OCI-M2 (cell line): ENCODE measurements around the gene RNU1-2.
"Not testable (repeated sequence)": the region's sequence is repeated elsewhere in the genome, so short reads cannot be mapped to it uniquely, and the experiment has no call there.

Experiments used
- DNase-seq: peaks from one replicate; lab custom pipeline; 2025; ENCODE audit not compliant: unreplicated experiment; lab: John Stamatoyannopoulos, UW

The RNU1-2 gene

DNA sequence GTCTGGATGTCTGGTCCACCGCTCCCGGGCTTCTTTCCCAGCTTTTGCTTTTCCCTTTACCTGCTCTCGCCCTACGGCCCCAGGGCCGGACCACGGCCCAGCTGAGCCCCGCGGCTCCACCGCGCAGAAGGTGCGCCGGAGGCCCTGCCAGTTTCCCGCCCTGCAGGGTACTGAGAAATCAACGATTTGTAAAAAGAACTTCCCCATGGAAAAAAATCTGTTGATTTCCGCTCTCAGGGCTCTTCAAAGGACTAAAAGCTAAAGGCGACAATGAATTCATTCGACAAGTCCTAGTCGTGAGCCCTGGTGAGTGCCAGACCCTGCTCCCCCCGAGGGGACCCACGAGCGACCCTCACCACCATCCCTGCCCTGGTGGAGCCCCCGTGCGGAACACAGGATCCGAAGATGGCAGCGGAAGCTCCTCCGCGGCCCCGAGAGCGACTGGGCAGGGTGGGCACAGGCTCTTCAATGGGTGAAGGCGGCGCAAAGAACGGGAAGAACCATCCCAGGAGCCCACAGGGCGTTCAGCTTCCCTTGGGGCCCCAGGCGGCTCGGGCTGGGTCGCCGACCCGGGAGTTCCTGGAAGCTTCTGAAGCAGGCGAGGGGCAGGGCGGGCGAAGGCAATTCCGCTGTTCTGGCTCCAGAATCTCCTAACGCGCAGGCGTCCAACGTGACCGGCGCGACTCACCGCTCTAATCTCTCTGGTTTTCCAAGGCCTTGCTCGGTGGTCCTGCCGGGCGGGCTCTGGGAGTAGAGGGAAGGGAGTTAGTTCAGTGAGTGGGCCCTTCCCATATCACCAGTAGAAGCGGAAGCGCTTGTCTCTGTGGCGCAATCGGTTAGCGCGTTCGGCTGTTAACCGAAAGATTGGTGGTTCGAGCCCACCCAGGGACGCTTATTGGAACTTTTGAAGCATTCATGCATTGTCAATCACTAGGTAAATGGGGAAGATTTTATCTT is 6.6 kb upstream of the RNU1-2 start:
- no peak for DNase-seq

DNA sequence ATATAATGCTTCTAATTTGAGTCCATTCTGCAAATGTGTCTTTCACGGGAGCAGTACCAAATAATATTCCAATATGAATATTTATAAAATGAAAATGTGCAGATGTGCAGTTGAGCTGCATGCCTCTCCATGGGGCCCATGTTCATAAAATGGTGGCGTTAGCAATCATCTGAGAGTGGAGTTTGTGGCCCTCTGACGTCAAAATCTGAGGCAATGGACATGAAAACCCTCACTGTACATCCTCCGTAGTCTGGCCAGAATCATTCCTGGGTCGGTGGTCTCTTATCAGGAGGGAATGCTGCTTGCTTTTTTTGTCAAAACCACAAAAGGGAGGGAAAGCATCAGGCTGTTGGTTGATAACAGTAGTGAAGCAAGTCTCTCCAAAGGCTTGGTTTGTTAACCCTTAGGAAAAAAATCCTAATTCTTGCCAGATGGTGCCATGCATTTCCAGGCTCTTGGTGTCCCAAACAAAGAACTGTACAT is 5.2 kb upstream of the RNU1-2 start:
- DNase-seq = peak; percentile 24

DNA sequence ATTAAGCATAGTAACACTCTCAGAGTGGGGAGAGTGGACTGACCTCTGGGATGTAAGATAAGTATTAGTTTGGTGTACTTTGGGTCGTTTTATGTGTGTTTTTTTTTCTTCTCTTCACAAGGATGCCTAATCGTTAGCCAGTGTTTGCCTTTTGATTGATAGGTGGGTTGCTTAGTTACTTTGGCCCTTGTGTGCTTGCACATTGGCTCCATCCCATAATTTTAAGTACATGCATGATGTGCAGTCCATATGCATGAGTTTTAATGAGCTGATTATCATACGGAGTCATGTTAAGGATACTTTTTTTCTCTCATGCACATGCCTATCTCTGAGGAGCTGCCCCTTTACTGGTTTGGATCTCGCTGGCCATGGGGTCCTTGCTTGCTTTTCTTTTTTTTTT is 4.7 kb upstream of the RNU1-2 start:
- not testable (repeated sequence) for DNase-seq

DNA sequence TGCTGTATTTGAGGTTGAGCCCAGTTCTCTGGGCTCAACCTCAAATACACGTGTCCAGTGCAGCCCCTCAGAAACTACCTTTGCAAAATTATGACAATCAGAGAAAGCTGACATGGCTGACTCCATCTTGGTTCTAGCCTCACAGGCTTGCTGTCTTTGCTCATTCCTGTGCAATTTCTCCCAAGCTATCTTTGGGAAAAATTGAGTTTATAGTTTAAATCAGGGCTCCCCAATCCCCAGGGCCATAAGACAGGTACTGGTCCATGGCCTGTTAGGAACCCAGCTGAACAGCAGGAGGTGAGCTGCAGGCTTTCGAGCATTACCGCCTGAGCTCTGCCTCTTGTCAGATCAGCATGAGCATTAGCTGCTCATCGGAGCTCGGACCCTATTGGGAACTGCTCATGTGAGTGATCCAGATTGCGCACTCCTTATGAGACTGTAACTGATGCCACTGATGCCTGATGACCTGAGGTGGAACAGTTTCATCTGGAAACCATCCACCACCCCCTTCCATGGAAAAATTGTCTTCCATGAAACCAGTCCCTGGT is 2.7 kb upstream of the RNU1-2 start:
- not testable (repeated sequence) for DNase-seq

DNA sequence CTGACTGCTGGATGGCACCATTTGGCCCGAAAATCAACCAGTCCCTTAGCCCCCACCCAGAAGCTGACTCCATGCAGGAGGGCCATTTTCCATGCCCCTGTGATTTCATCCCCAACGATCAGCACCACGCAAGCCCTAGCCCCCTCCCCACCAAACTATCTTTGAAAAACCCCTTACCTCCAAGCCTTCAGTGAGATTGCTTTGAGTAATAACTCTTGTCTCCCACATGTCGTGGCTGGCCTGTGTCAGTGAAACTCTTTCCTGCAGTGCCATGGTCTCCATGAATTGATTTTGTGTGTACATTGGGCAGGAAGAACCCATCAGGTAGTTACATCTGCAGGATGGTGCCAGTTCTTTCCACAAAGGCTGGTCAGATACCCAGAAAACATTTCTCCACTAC is 2.0 kb upstream of the RNU1-2 start:
- DNase-seq = not testable (repeated sequence)

DNA sequence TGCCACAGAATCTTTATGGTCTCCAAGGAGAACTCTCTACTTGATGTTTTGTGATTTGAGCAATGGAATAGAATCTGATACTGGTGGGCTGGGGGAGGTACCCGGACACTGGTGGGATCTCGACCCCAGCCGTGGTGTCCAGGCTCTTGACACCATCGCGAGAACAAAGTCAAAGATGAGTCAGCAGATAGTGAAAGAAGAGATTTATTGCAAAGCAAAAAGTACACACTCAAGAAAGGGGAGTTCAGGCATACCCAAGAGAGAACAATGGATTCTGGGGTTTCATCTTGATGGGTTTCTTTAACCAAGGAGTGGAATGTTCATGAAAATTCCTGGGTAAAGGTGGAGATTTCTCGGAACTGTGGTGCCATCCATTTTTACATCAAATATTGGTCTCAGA is 1.4 kb upstream of the RNU1-2 start:
- DNase-seq = not testable (repeated sequence)

DNA sequence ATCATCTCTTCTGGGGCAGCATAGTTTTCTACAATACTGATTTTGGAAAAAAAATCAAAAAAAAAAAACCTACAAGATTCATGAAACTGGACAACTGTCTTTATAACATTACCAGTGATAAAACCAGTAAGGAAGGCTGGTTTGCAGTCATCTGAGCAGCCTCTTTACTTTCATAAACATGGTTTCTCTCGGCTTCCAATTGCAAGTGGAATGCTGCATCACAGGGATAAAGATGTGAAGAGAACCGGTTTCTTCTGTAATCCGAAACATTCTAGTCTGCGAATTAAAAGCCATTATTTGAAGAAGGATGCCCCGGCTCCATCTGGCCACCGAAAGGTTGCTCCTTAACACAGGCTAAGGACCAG is 565 bp upstream of the RNU1-2 start:
- not testable (repeated sequence) for DNase-seq

DNA sequence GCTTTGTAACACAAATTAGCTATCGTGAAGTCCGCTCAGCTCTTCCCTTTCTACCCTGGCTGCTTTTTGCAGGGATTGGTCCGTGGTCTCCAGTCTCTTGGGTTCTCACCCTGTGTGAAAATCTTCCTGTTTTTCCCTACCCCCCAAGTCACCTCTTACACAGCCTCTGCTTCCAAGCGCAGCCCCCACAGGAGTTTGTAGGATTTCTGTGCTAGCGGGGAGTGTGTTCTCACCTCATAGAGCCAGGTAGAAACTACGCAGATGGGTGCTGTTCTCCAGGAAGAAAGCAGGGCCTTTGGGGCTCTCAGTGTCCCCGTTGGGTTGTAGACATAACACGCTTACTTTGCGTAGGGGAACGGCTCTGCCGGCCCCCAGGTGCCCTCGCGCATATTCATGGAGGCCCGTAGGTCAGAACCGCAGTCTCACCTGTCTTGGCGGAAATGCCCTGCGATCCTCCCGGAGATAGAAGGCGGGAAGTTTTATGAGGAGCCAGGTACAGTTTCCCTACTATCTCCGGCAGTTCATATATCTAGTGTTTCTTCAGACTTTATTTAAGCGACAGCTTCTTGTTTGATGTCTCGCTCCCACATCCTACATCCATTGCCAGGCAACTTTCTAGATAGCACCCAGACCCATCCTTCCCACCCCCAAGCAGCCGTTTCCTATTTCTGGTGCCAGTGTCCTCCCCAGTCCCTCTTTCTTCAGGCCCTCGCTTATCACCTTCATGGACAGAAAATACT is 706 bp downstream of the RNU1-2 start:
- not testable (repeated sequence) for DNase-seq

DNA sequence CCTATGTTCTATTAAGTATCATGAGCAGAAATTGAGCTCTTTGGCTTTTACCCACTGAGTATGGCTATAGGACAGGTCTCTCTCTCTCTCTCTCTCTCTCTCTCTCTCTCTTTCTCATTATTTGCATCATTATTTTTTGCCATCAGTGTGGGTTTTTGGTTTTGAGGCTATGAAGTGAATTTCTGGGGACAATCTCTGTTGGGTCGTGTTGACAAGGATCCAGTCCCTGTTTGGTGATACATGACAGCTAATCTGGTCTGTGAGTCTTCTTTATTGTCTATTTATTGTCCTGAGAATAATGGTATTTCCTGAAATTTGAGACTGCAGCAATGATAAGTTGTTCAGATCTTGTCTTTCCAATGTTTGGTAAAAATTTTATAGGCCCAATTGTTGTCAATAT is 1.9 kb downstream of the RNU1-2 start:
- not testable (repeated sequence) for DNase-seq

DNA sequence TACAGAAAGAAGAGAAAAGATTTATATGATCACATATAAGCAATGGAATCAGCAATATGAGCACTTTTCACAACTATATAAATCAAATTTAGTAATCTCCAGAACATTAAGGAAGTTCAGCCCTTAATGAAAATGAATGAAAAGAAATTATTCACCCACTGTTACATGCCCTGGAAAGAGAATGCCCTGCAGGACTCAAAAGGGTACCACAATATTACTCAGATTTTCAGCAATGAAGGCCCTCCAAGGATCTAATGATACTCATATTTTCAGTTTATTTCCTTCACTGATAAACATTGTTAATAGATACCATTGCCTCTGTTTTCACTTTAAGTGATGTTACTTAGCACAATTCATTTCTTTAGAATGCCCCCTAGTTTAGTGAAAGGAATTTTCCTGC is 2.5 kb downstream of the RNU1-2 start:
- not testable (repeated sequence) for DNase-seq

DNA sequence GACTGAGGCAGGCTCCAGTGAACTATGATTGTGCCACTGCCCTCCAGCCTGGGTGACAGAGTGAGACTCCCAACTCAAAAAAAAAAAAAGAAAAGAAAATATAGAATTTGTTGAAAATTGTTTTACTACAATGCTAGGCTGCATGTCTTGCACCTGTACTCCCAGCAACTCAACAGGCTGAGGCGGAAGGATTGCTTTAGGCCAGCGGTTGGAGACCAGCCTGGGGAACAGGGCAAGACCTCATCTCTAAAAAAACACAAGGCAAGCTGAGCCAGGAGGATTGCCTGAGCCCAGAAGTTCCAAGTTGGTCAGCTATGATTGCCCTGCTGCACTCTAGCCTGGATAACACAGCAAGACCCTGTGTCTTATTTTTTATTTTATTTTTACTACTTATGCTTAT is 3.2 kb downstream of the RNU1-2 start:
- DNase-seq = not testable (repeated sequence)

DNA sequence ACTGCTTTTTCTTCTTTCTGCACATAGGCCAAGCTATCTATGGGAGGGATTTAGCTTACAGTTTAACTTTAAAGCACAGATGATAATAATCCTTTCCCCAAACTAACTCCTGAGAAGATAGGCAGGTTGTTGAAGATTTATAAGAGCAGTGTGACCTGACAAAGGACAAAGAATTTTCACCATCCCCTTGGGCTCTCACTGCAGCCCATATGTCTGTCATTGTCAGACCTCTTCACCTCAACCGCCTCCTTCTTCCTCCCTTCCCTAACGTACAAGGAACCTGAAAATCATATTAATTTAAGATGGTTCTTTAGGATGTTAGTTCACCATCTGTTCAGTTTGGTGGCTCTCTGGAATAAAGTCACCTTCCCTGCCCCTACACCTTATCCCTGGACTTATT is 5.0 kb downstream of the RNU1-2 start:
- no peak for DNase-seq

DNA sequence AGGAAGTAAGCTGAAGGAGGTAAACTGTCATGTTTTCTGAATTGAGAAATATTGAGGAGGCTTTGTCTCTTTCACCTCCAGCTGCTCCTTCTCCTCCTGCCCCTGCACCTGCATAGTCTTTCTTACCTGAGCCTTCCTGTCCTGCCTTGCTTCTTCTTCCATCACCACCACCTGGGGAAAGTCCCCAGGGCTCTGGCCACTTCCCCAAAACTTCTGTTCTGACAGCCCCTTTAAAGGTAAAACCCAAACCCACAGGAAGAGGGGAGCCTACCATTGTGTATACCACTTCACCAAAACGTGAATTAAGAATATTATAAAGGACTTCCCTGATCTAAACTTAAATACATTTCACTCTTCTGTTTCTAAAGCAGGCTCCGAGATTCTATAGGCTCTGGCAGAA is 5.6 kb downstream of the RNU1-2 start:
- not testable (repeated sequence) for DNase-seq

DNA sequence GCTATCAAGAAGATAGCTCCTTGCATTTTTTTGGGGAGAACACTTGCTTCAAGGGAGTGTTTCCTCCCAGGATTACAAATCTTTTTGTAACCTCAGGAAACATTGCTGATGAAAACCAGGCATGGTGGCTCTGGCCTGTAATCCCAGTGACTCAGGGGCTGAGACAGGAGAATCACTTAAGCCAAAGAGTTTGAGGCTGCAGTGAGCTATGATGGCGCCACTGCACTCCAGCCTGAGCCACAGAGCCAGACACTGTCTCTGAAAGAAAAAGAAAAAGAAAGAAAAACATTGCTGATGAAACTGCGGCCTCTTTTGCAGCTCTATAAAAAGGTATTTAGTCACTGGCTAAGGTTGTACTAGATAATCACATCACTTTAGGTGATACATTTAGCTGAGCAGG is 7.3 kb downstream of the RNU1-2 start:
- no peak for DNase-seq

DNA sequence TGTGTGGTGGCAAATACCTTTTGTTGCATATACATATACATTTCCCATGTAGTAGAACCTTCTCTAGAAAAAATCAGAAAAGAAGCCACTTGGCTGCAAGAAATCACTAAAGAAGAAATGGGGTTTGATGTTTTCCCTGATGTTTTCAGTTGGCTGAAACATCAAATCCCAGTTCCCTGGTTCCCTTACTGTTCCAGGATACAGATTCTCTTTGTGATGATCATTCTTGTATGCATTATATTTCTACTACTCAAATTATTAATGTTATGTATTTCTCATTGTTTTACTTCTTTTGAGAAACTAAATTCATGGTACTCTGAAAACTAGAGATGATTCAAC is 7.6 kb downstream of the RNU1-2 start:
- DNase-seq = no peak

DNA sequence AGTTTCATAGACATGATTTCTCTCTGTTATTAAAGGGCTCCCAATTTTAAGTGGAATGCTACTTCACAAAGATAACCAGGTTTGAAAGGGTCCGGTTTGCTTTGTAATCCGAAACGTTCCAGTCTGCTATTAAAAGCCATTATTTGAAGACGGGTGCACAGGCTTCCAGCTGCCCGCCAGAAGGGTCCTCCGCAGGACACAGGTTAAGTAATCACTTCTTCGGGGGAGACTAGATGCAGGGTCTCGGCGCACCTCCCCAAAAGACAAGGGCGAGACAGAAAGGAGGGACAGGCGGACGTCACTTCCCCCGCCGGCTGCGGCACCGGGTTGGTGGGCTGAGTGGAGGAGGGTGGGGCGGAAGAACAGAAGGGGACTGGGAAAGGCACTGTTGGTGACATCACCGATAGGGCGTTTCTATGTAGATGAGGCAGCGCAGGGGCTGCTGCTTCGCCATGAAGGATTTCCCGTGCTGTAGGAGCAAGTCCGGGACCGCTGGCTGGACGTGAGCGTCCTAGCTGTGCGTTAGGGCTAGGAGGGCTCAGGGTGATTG is 8.9 kb downstream of the RNU1-2 start:
- DNase-seq = peak; percentile 75

DNA sequence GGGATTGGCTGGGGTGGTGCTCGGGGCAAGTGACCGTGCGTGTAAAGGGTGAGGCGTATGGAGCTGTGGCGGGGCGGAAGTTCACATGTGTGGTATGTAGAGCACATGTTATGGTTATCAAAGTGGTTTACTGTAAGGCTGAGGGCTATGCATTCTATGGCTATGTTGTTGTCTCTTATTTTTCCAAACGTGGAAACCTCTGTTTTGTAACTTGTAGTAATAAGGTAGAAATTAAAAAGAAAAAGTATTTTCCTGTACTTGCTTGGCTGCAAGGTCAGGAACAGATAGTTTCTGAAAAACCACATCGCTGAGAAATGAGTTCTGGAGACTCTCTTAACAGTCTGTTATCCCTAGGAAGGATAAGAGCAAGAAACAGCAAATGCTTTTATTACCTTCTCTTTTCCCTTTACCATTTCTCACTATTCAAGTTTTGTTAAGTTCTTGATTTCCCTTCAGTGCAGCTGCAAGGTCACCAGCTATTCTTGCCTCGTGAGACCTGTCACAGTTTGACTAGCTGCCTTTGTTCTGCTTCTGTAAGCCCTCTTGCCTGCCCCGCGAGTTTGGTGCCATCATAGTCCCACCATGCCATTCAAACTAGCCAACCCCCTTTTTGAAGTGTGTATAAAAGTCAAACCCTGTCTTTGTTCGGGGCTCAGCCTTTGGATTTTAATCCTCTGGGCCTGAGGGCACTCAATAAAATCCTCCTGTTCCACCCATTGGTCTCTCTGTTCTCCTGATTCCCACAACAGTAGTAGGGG is 9.5 kb downstream of the RNU1-2 start:
- DNase-seq = peak; percentile 71

DNA sequence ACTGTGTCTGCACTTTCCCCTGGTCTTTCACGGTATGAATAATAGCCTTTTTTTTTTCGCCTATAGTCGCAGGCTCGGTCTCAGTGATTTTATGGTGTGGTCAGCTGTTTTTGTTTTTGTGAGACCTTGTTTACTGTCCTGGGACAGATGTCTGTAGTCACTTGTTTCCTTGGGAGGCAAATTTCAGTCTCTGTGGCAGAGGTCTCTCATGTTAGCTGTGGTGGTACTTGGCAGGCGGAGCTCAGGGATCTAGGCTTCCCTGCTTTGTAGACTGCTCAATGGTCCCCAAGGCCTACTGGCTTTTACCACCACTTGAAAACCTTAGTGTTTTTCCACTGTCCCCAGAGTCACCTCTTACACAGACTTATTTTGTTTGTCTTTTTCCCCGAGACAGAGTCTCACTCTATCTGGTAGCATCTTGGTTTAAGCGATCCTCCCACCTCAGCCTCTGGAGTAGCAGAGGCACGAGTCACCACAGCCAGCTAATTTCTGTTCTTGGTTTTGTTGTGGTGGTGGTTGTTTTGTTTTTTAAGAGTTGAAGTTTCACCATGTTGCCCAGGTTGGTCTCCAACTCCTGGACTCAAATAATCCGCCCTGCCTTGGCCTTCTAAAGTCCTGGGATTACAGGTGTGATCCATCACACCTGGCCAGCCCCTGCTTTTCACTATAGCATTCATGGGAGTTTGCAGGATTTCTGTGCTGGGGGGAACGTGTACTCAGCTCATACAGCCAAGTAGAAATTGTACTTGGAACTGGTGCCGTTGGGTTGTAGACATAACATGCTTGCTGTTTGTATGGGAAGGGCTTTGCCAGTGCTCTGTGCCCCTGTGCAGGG is 10.3 kb downstream of the RNU1-2 start:
- DNase-seq = no peak

DNA sequence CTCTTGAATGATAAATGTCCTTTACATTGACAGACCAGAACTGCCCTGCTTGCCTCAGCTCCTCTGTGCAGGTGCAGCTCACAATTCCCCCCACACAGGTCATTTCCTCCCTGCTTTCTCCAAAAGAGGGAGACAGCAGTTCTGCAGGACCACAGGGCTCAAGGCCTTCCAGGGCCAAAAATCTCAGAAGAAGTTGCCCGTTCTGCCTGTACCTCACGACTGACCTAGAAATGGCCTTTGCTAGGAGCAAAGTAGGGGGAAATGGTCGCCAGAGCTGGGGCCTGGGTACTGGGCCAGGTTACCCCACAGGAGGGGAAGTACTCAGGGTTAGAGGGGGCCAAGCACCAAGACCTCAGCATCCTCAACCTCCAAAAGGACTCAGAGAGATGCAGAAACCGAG is 11.1 kb downstream of the RNU1-2 start:
- no peak for DNase-seq
